Measurements from ENCODE around the gene CD59.

GRCh38 chr11:33696931-33697638, 39.1 kb downstream of the CD59 start:
- no peak for TF ChIP-seq POLR2A (IDR thresholded peaks at IDR 0.05; ENCODE audit: low read depth, low read length)
- no peak for TF ChIP-seq POLR2AphosphoS5 (IDR thresholded peaks at IDR 0.05; ENCODE audit: low read depth, low read length)
- TF ChIP-seq TAF1 (IDR thresholded peaks at IDR 0.05; ENCODE audit: borderline replicate concordance, low read depth, low read length), result no peak
